GM23338 (cell line): Measurements from ENCODE around the gene CABLES1. TPM values are rescaled to one million over a fixed set of nuclear protein-coding genes. Genes with fewer than 3 reads are reported as not detected.

Experiments used
- EZH2 ChIP-seq: fragments of 200-600 bp; sonication (generic); IDR thresholded peaks from one replicate; pipeline ENCODE4 v1.8.0; 2017; ENCODE audit warnings: antibody characterized with exemption, mild to moderate bottlenecking, low read depth; ENCODE audit not compliant: unreplicated experiment
- EZH2phosphoT487 ChIP-seq: fragments of 200-600 bp; sonication (generic); IDR thresholded peaks from one replicate; pipeline ENCODE4 v1.8.1; 2018; ENCODE audit warnings: antibody characterized with exemption; ENCODE audit not compliant: unreplicated experiment
- JUNB ChIP-seq: IDR thresholded peaks from one replicate; pipeline ENCODE4 v1.6.1; 2016; ENCODE audit warnings: antibody characterized with exemption; ENCODE audit not compliant: unreplicated experiment
- NANOG ChIP-seq: IDR thresholded peaks from 2 replicates; pipeline ENCODE4 v1.6.1; 2016; ENCODE audit warnings: antibody characterized with exemption, borderline replicate concordance
- REST ChIP-seq: IDR thresholded peaks from one replicate; pipeline ENCODE4 v1.6.1; 2018; ENCODE audit warnings: antibody characterized with exemption; ENCODE audit not compliant: unreplicated experiment
- ZNF114 ChIP-seq: fragments of 250-450 bp; sonication (Bioruptor Pico); IDR thresholded peaks from 2 replicates; pipeline ENCODE4 v1.5.0; 2020; ENCODE audit warnings: mild to moderate bottlenecking, moderate library complexity
- ZNF331 ChIP-seq: fragments of 250-450 bp; sonication (Bioruptor Pico); IDR thresholded peaks from 2 replicates; pipeline ENCODE4 v1.5.0; 2020; ENCODE audit warnings: low read depth, mild to moderate bottlenecking, moderate library complexity
- polyA plus RNA-seq: library from polyadenylated mRNA; unstranded; fragments of >200 nt; fragmentation: Nextera tagmentation; extraction: Ambion mirVana; gene quantifications from 2 replicates; pipeline ENCODE4 v1.2.1, GENCODE V29; 2016
- total RNA-seq: library from RNA; depleted of rRNA; stranded (reverse); fragments of >200 nt; shearing (Covaris generic); gene quantifications from 2 replicates; pipeline ENCODE4 v1.2.3, GENCODE V29; 2014
- TF ChIP-seq, protein P1 (sequence below): fragments of 250-450 bp; sonication (Bioruptor Pico); IDR thresholded peaks from 2 replicates; pipeline ENCODE4 v1.5.0; 2020; ENCODE audit warnings: mild to moderate bottlenecking, moderate library complexity
- TF ChIP-seq, protein P2 (sequence below): IDR thresholded peaks from 2 replicates; pipeline ENCODE4 v1.6.1; 2016; ENCODE audit warnings: antibody characterized with exemption
- TF ChIP-seq, protein P3 (sequence below), 2 experiments: fragments of 200-600 bp in 1 of 2; sonication (generic) in 1 of 2; conservative IDR thresholded peaks; 2 replicates each; pipeline versions ENCODE4 v1.5.1 to v1.6.1; 2016 to 2017; ENCODE audit warnings: antibody characterized with exemption in 2 of 2, low read depth in 2 of 2, mild to moderate bottlenecking in 2 of 2, moderate library complexity in 1 of 2

Gene CABLES1
- total and polyA plus RNA-seq, 2 experiments from 2014 or later = 2.6 to 12.4 TPM

DNA sequence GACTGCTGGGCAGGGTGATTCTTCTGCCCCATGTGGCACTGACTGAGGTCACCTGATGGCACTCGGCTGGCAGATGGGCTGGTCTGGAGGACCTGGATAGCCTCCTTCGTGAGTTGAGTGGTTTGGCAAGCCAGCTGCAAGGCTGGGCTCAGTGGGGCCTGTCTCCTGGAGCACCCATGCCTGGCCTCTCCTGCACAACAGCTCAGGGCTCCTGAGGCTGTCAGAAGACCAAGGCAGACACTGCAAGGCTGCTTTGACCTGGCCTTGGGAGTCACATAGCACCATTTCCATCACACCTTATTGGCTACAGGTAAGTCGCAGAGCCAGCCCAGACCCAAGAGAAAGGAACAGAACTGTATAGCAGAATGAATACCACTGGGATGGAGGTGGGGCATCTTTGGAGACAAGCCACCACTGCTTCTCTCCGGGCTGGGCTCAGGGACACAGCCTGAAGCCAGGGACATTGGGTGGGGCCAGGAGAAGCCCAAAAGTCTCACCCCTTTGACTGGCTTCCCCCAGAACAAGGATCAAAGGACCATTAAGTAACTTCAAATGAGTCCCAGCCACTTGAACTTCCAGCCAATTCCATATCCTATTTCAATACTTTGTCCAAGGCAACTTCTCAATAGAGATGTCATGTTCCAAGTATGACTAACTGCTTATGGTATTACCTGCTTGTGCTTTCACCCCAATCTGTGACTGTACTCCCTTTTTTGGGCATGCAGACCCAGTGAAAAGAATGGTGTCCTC lies 156.3 kb downstream of the CABLES1 start (continued):
- TF ChIP-seq, protein P1, sequence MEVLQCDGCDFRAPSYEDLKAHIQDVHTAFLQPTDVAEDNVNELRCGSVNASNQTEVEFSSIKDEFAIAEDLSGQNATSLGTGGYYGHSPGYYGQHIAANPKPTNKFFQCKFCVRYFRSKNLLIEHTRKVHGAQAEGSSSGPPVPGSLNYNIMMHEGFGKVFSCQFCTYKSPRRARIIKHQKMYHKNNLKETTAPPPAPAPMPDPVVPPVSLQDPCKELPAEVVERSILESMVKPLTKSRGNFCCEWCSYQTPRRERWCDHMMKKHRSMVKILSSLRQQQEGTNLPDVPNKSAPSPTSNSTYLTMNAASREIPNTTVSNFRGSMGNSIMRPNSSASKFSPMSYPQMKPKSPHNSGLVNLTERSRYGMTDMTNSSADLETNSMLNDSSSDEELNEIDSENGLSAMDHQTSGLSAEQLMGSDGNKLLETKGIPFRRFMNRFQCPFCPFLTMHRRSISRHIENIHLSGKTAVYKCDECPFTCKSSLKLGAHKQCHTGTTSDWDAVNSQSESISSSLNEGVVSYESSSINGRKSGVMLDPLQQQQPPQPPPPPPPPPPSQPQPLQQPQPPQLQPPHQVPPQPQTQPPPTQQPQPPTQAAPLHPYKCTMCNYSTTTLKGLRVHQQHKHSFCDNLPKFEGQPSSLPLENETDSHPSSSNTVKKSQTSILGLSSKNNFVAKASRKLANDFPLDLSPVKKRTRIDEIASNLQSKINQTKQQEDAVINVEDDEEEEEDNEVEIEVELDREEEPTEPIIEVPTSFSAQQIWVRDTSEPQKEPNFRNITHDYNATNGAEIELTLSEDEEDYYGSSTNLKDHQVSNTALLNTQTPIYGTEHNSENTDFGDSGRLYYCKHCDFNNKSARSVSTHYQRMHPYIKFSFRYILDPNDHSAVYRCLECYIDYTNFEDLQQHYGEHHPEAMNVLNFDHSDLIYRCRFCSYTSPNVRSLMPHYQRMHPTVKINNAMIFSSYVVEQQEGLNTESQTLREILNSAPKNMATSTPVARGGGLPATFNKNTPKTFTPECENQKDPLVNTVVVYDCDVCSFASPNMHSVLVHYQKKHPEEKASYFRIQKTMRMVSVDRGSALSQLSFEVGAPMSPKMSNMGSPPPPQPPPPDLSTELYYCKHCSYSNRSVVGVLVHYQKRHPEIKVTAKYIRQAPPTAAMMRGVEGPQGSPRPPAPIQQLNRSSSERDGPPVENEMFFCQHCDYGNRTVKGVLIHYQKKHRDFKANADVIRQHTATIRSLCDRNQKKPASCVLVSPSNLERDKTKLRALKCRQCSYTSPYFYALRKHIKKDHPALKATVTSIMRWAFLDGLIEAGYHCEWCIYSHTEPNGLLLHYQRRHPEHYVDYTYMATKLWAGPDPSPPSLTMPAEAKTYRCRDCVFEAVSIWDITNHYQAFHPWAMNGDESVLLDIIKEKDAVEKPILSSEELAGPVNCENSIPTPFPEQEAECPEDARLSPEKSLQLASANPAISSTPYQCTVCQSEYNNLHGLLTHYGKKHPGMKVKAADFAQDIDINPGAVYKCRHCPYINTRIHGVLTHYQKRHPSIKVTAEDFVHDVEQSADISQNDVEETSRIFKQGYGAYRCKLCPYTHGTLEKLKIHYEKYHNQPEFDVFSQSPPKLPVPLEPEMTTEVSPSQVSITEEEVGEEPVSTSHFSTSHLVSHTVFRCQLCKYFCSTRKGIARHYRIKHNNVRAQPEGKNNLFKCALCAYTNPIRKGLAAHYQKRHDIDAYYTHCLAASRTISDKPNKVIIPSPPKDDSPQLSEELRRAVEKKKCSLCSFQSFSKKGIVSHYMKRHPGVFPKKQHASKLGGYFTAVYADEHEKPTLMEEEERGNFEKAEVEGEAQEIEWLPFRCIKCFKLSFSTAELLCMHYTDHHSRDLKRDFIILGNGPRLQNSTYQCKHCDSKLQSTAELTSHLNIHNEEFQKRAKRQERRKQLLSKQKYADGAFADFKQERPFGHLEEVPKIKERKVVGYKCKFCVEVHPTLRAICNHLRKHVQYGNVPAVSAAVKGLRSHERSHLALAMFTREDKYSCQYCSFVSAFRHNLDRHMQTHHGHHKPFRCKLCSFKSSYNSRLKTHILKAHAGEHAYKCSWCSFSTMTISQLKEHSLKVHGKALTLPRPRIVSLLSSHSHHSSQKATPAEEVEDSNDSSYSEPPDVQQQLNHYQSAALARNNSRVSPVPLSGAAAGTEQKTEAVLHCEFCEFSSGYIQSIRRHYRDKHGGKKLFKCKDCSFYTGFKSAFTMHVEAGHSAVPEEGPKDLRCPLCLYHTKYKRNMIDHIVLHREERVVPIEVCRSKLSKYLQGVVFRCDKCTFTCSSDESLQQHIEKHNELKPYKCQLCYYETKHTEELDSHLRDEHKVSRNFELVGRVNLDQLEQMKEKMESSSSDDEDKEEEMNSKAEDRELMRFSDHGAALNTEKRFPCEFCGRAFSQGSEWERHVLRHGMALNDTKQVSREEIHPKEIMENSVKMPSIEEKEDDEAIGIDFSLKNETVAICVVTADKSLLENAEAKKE = no peak
- TF ChIP-seq ZNF331 (CRISPR knock-in tag) (no peak), EZH2phosphoT487 (no peak), EZH2 (no peak), ZNF114 (CRISPR knock-in tag) (no peak), REST (no peak), JUNB (no peak), NANOG (no peak)
- TF ChIP-seq, protein P2, sequence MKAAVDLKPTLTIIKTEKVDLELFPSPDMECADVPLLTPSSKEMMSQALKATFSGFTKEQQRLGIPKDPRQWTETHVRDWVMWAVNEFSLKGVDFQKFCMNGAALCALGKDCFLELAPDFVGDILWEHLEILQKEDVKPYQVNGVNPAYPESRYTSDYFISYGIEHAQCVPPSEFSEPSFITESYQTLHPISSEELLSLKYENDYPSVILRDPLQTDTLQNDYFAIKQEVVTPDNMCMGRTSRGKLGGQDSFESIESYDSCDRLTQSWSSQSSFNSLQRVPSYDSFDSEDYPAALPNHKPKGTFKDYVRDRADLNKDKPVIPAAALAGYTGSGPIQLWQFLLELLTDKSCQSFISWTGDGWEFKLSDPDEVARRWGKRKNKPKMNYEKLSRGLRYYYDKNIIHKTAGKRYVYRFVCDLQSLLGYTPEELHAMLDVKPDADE = no peak
- TF ChIP-seq, protein P3, sequence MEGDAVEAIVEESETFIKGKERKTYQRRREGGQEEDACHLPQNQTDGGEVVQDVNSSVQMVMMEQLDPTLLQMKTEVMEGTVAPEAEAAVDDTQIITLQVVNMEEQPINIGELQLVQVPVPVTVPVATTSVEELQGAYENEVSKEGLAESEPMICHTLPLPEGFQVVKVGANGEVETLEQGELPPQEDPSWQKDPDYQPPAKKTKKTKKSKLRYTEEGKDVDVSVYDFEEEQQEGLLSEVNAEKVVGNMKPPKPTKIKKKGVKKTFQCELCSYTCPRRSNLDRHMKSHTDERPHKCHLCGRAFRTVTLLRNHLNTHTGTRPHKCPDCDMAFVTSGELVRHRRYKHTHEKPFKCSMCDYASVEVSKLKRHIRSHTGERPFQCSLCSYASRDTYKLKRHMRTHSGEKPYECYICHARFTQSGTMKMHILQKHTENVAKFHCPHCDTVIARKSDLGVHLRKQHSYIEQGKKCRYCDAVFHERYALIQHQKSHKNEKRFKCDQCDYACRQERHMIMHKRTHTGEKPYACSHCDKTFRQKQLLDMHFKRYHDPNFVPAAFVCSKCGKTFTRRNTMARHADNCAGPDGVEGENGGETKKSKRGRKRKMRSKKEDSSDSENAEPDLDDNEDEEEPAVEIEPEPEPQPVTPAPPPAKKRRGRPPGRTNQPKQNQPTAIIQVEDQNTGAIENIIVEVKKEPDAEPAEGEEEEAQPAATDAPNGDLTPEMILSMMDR (conservative IDR thresholded peaks at IDR 0.05; ENCODE audit: low read depth in 2 of 2) = no peak
